Activated CD4-positive, alpha-beta T cell treated with anti-CD3 and anti-CD28 coated beads for 24 hours (primary cell): ENCODE data around the gene RNF213.
A peak's percentile ranks its signal among the peaks of the same experiment; 100 is the strongest.

Experiments
- DNase-seq, 2 donors: peaks; one replicate each; pipeline ENCODE4 v3.0.0-alpha.2; 2020; ENCODE audit warnings: low read depth in 2 of 2

RNF213 gene

DNA sequence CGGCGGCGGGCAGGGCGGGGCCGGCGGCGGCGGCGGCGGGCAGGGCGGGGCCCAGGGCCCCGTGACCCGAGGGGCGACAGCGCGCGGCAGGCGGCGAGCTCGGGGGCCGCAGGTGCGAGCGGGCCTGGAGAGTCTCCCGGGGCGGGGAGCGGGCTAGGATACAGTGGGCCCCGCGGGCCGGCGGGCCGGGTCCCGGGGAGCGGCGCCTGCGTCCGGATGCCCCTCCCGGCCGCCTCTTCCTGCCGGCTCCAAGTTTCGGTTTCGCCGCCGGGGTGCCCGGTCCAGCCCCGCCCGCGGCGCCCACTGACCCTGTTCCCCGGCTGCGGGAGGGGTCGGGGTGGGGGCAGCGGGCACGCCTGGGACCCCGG lies at the start of gene RNF213:
RNF213 (plus strand) TSS at position 62 of the 368 bp plus-strand sequence. CDS start 2,830 bp downstream, outside the sequence.
- no peak for DNase-seq

DNA sequence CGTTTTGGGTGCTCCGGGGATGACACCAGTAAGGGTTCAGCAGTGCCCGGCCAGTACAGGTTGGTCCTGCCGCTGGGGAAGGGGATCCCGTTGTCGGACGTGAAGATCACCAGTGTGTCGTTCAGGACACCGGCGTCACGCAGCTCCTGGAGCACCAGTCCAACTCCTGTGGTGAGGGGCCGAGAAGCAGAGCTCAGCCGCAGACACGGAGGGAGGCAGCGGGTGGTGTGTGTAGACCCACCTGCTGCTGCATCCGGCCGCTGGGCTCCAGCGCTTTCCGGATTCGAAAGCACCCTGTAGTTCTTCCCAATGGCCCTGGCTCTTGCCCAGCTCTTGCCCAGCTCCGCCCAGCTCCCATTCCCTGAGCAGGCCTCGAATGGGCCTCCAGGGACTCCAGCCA lies 48.5 kb upstream of the RNF213 start:
- no peak for DNase-seq

DNA sequence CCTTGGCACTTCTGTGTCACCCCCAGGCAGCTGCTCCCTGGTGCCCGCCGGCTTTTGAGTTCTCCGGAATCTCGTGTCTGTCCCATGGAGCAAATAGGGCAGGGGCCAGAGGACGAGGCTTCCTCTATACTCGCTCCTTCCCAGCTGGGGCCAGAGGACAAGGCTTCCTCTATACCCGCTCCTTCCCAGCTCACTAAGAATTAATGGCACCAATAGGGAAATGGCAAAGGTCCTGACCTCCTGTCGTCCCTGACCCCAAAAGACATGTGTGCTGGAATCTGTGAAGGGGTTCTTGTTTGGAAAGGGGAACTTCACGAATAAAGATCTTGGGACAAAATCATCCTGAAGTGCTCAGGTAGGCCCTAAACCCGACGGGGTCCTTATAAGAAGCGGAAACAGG lies 48.1 kb upstream of the RNF213 start:
- DNase-seq: no peak

GRCh38 chr17:80212962-80213642 lies 47.5 kb upstream of the RNF213 start:
- DNase-seq: no peak

GRCh38 chr17:80213643-80213975 lies 47.0 kb upstream of the RNF213 start:
- no peak for DNase-seq

DNA sequence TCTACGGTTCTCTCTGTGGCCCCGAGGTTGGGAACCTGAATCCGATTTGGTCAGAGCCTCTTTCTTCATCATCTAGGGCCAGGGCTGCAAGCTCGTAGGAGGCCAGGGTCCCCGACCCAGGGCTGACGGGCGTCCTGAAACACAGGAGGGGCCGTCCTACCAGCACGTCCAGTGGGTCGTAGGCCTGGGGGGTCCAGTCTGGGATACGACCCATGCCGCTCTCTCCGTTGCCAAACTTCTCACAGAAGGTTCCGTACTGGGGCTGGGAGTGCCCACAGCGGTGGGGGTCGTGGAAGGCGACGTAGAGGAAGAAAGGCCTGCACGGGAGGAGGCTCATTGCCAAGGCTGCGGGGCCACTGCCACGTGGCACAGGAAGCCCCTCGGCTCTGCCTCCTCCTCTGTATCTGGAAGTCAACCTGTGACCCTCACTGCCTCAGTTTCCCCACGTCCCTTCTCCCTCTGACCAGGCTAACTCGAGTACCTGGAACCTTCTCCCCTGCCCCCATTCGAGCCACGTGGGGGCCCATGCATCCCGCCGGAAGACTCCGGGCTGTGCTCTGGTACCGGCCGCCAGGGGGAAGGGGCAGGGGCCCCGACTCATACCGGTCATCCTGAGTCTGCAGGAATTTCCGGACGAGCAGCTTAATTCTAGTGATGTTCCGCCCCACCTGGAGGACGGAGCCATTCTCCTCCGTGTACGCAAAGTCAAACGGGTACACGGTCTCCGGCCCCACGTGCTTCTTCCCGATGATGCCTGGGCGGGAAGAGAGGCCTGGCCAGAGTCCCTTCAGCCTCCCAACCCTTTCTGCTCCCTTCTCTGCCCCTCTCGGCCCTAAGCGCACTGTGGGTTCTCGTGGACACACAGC lies 46.4 kb upstream of the RNF213 start:
- DNase-seq: no peak

DNA sequence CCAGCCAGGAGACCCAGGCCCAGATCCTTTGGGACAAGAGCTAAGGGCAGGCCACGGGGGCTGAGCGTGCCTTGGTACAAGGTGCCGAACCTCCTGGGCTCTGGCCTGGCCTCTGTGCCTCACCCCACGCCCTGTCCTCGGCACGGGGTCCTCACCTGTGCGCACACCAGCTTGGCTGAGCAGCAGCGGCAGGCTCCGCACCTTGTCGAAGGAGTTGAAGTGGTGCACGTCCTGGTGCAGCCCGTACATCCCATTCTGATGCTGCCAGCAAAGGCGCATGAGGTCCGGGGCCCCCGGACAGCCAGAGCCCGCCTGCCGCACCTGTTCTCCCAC lies 45.8 kb upstream of the RNF213 start:
- DNase-seq: no peak

DNA sequence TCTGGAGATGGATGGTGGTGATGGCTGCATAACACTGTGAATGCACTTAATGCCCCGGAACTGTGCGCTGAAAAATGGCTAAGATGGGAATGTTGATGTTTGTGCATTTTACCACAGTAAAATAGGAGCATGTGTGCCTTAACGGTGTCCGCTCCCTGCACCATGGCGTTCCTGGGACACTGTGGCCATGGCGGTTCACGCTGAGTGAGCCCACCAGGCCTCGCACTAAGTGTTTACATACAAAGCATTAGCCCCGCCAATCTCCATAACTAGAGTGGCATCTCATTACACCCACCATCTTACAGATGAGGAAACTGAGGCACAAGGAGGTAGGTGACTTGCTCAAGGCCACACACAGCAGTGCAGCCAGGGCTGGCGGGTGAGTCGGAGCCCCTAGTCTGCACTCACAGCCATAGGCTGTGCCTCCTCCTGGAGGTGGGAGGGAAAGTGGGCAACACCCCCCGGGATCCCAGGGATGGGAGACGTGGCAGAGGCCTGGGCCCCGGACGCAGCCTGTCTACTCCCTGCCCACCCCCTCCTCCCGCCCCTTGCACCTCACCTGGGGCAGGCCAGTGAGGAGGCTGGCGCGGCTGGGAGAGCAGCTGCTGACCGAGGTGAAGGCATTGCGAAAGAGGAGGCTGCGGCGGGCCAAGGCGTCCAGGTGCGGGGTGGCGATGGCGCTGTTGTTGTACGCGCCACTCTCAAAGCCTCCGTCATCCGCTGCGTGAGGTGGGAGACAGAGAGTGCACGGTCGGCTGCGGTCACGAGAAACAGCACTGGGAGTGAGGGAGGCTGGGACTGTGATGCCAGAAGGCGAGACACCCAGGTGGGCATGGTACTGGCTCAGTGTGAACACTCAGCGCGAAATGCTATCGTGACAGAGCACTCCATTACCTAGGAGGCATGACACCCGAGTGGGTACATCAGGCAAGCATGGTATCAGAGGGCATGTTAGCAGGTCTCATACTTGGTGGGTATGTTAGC lies 43.9 kb upstream of the RNF213 start:
- no peak for DNase-seq

DNA sequence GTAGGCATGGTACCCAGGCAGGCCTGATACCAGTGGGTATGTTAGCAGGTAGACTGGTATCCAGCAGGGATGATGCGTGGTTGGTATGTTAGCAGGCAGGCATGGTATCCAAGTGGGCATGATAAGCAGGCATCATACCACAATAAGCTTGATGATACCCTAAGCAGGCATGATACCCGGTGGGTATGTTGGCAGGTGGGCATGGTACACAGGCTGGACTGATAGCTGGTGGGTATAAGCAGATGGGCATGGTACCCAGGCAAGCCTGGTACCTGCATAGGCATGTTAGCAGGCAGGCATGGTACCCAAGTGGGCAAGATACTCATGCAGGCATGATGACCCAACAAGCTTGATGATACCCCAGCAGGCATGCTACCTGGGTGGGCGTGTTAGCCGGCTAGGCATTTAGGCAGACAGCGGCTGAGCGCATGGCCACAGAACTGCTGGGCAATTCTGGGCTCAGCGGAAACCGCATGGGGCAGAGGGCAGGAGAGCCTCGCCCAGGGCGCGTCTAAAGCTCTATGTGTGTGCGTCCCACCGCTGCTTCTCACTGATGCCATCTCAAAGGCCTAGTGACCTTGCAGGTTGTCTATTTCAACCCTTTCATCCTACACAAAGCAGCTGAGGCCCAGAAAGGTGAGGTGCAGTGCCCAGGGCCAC lies 42.8 kb upstream of the RNF213 start:
- DNase-seq: no peak

DNA sequence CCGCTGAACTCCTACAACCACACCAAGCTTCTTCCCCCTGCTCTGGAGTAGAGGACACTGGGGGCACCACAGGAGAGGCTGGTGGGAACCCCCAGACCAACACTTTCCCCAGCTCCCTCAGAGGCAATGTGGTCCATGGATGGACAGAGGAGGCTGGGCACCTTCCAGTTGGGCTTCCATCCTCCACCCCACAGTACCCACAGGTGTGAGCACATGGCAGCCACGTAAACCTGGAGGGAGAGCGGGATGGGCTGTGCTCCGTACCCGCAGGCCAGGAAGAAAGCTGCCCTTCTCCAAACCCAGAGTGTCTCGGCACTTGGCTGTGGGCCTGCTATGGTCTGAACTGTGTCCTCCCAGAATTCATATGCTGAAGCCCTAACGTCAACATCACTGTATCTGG lies 42.3 kb upstream of the RNF213 start:
- no peak for DNase-seq

GRCh38 chr17:80219013-80219762 lies 41.5 kb upstream of the RNF213 start:
- DNase-seq: peak; percentile 89 to 92

GRCh38 chr17:80219763-80220053 lies 40.9 kb upstream of the RNF213 start:
- no peak for DNase-seq

DNA sequence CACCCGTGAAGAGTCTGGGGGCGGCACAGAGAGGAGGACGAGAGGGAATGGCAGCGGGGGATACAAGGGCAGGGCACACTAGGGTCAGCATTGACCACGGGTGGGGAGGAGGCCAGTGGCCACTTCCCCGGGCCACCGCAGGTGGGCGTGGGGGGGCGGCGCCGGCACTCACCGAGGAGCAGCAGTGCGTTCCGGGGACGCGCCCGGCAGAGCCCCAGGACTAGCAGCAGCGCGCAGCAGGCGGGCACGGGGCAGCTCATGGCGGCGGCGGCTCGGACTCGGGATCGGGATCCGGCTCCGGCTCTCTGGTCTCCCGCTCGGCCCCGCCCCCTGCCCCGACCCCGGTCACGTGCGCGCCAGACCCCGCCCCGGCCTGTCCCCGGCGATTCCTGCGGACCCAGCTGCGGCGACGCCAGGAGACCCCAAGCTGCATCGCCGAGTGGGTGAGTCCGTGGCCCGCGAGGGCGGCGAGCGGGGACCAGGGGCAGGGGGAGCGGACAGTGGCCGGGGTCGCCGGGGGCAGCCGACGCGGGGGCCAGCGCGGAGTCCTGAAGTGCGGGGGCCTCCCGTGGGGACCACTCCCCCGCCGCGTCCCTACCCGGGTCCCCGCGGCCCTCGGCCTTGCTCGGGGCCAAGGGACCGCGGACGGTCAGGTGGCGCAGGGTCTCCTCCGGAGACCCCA lies 40.5 kb upstream of the RNF213 start, which contains the start of the genes SGSH and SLC26A11:
SGSH (minus strand) TSS at position 280 of the 682 bp plus-strand sequence; CDS start at position 260, 20 bp downstream.
SLC26A11 (plus strand) TSS at position 374 of the 682 bp plus-strand sequence. CDS start 1,134 bp downstream, outside the sequence.
- DNase-seq: peak; percentile 53 to 71

GRCh38 chr17:80220736-80221215 lies 39.9 kb upstream of the RNF213 start:
- DNase-seq: no peak

GRCh38 chr17:80221351-80222105 lies 39.1 kb upstream of the RNF213 start:
- no peak for DNase-seq

DNA sequence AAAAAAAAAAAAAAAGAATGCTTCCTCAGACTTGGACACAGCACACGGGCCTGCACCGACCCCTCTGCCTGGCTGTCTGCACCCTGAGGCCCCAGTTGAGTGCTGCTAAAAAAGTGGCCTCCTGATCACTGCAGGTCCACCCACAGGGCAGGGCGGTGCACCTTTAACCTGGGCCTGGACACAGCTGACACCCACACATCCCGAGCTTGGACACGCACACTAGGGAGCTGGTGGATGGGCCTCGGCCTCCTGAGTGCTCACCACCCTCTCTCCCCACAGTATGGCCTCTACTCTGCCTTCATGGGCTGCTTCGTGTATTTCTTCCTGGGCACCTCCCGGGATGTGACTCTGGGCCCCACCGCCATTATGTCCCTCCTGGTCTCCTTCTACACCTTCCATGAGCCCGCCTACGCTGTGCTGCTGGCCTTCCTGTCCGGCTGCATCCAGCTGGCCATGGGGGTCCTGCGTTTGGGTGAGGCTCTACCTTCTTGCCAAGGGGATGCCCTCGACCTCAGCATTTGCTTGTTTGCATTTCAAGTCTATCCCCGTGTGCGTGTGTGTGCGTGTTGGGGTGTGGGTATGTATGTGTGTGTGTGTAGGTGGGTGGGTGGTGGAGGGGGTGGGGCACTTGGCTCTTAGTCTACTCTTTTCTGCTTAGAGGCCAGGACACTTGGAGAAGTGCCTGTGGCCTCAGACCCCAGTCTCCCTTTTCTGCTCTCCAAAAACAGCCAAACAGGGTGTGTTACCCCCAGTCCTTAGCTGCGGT lies 38.1 kb upstream of the RNF213 start:
- DNase-seq: no peak

DNA sequence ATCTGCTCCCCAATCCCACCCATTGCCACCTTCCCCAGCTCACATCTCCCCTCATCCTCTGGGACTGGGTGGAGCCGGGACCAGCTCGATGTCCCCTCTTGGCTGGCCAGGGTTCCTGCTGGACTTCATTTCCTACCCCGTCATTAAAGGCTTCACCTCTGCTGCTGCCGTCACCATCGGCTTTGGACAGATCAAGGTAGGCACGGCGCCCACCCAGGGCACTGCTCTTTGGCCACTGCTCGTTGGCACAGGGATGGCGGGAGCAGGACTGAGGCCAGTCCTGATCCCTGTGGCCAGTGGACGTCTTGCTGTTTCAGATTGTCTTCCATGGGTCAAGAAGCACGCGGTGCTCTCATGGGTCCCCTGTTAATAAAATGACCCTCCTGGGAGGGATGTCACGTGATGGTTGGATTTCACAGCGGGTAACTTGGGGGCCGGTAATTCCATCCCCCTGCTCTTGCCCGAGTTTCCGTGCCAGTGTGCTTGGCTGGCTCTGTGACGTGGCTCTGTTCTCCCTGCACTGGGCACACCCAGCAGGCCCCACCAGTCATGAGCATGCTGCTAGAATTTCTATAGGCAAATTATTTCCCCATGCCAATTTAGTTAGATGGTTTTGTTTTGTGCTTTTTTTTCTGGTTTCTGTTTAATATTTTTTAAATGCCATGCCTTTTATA lies 37.4 kb upstream of the RNF213 start:
- no peak for DNase-seq

GRCh38 chr17:80223838-80224497 lies 36.7 kb upstream of the RNF213 start:
- DNase-seq: no peak
